Measurements from ENCODE around the gene KIAA0753. TPM values are rescaled to one million over a fixed set of nuclear protein-coding genes. Genes with fewer than 3 reads are reported as not detected.

The KIAA0753 gene
- total RNA-seq, 1 donor from 2014 or later: 33.7 TPM

DNA sequence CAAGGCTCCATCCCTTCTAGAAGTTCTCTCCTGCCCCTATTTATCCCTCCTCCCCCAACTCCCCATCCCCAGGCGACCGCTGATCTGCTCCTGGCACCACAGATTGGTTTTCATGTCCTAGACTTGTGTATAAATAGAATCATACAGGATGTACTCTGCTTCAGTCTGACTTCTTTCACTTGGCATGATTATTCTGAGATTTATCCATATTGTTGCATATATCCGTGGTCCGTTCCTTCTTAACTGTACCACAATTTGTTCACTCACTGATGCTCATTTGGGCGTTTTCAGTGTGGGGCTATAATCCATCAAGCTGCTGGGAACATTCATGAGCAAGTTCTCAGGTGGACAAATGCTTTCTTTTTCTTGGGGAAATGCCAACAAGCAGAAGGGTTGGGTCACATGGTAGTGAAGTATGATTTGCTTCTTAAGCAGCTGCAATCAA, 108.0 kb downstream of the KIAA0753 start:
- H3K27me3 Mint-ChIP-seq: peaks cover 6% of the 10 kb centered on the region
- no peak overlapping the region for H3K4me3 Mint-ChIP-seq
- H3K27ac Mint-ChIP-seq: no peak overlapping the region
- no peak for DNase-seq (ENCODE audit: extremely low spot score, unreplicated experiment)
- no peaks in the 10 kb centered on the region for H3K9me3 Mint-ChIP-seq
- H3K36me3 Mint-ChIP-seq: peaks cover 3% of the 10 kb centered on the region
- H3K4me1 Mint-ChIP-seq (ENCODE audit: unreplicated experiment): no peaks in the 10 kb centered on the region
- TF ChIP-seq, protein P1, sequence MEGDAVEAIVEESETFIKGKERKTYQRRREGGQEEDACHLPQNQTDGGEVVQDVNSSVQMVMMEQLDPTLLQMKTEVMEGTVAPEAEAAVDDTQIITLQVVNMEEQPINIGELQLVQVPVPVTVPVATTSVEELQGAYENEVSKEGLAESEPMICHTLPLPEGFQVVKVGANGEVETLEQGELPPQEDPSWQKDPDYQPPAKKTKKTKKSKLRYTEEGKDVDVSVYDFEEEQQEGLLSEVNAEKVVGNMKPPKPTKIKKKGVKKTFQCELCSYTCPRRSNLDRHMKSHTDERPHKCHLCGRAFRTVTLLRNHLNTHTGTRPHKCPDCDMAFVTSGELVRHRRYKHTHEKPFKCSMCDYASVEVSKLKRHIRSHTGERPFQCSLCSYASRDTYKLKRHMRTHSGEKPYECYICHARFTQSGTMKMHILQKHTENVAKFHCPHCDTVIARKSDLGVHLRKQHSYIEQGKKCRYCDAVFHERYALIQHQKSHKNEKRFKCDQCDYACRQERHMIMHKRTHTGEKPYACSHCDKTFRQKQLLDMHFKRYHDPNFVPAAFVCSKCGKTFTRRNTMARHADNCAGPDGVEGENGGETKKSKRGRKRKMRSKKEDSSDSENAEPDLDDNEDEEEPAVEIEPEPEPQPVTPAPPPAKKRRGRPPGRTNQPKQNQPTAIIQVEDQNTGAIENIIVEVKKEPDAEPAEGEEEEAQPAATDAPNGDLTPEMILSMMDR (conservative IDR thresholded peaks at IDR 0.05): no peak

DNA sequence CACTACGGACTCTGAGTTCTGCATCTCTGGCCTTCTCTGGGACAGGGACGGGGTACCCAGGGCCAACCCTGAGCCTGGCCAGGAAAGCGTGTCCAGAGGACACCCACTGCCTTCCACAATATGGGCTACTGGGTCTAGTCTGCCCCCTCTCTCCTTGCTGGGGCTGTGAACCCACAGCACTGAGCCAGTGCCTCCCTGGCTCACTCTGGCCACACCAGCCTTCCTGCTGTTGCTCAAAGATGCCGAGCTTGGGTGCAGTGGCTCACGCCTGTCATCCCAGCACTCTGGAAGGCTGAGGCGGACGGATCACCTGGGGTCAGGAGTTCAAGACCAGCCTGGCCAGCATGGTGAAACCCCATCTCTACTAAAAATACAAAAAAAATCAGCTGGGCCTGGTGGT, 108.9 kb downstream of the KIAA0753 start:
- no peaks in the 10 kb centered on the region for H3K9me3 Mint-ChIP-seq
- peaks cover 6% of the 10 kb centered on the region for H3K27me3 Mint-ChIP-seq
- TF ChIP-seq, protein P1 (conservative IDR thresholded peaks at IDR 0.05): no peak
- no peak for DNase-seq (ENCODE audit: extremely low spot score, unreplicated experiment)
- H3K4me3 Mint-ChIP-seq: no peak overlapping the region
- peaks cover 3% of the 10 kb centered on the region for H3K36me3 Mint-ChIP-seq
- no peak overlapping the region for H3K27ac Mint-ChIP-seq
- H3K4me1 Mint-ChIP-seq (ENCODE audit: unreplicated experiment): no peaks in the 10 kb centered on the region

DNA sequence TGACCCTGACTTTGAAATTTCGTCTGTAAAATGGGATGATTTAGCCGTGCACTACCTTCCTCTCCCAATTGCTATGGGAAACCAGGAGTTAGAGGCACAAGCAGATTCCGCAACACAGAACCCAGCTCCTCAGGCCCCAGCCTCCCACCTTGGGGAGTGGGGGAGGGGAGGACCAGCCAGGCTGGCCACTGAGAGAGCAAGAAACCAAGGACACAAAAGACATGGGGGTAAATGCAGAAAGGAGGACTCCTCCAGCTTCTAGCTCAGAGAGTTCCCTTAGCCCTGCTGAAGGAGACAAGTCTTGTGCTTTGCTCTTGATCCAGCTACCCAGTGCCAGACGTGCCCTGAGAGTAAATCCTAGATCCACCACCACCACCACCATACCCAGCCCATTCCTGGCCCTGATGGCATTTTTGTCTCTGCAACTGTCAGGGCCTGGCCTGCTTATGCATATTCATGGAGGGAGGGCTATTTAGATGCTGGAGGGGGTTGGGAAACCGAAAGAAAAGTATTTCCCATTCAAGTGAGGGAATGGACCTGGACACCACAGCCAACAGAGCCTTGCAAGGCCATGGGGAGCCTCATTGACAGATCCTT, 110.1 kb downstream of the KIAA0753 start:
- TF ChIP-seq, protein P1 (conservative IDR thresholded peaks at IDR 0.05): no peak
- DNase-seq (ENCODE audit: extremely low spot score, unreplicated experiment): no peak
- Mint-ChIP-seq H3K4me3 (no peak overlapping the region), H3K4me1 (ENCODE audit: unreplicated experiment) (no peaks in the 10 kb centered on the region), H3K27ac (no peak overlapping the region), H3K9me3 (no peaks in the 10 kb centered on the region), H3K36me3 (peaks cover 3% of the 10 kb centered on the region), H3K27me3 (peaks cover 6% of the 10 kb centered on the region)

DNA sequence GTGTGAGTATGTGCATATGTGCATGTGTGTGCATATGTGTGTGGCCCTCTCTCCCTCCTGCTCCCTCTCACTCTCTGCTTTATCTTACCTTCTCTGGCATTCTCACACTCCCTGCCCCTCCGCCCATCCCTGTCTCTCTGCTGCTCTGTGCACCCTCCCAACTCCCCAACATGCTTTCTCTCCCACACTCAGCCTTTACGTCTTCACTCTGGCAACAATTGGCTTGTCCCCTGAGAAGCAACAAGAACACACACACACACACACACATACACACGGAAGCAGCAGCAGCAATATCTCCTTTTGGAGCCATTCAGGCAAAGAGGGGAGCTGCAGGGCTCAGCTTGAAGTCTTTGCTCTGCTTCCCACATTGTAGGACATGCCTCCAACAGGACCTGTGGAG, 112.0 kb downstream of the KIAA0753 start:
- H3K27me3 Mint-ChIP-seq: peaks cover 6% of the 10 kb centered on the region
- H3K27ac Mint-ChIP-seq: no peak overlapping the region
- no peak for DNase-seq (ENCODE audit: extremely low spot score, unreplicated experiment)
- no peaks in the 10 kb centered on the region for H3K4me1 Mint-ChIP-seq (ENCODE audit: unreplicated experiment)
- TF ChIP-seq, protein P1 (conservative IDR thresholded peaks at IDR 0.05): no peak
- H3K9me3 Mint-ChIP-seq: no peaks in the 10 kb centered on the region
- H3K4me3 Mint-ChIP-seq: no peak overlapping the region
- peaks cover 3% of the 10 kb centered on the region for H3K36me3 Mint-ChIP-seq

Small RNAs within 50 kb of the gene (microRNA-seq; reads per million reads assigned to microRNA genes)
- gene MIR4520-1: not detected
- not detected for gene MIR4520-2

Other genes with a start within 250 kb of the KIAA0753 start
- not detected in 2 replicates for gene AIPL1, start 205.6 kb downstream of the KIAA0753 start, total RNA-seq (ENCODE audit: low replicate concordance)
- 7.6 and 45.1 TPM in 2 replicates for gene PIMREG, start 196.3 kb downstream of the KIAA0753 start, total RNA-seq (ENCODE audit: low replicate concordance)
- 4.3 and 7.7 TPM in 2 replicates for gene PITPNM3, start 84.2 kb downstream of the KIAA0753 start, total RNA-seq (ENCODE audit: low replicate concordance)
- 83.2 and 90.6 TPM in 2 replicates for gene TXNDC17, start 349 bp upstream of the KIAA0753 start, total RNA-seq (ENCODE audit: low replicate concordance)
- 17.6 and 25.3 TPM in 2 replicates for gene MED31, start 10.9 kb upstream of the KIAA0753 start, total RNA-seq (ENCODE audit: low replicate concordance)
- 3.9 and 4.3 TPM in 2 replicates for gene C17orf100, start 11.1 kb upstream of the KIAA0753 start, total RNA-seq (ENCODE audit: low replicate concordance)
- 2.2 and 2.9 TPM in 2 replicates for gene SLC13A5, start 72.7 kb upstream of the KIAA0753 start, total RNA-seq (ENCODE audit: low replicate concordance)
- 2.1 and 7.8 TPM in 2 replicates for gene XAF1, start 115.3 kb upstream of the KIAA0753 start, total RNA-seq (ENCODE audit: low replicate concordance)
- 0.26 TPM in 1 of 2 replicates, not detected in the other for gene FBXO39, start 135.5 kb upstream of the KIAA0753 start, total RNA-seq (ENCODE audit: low replicate concordance)
- gene TEKT1, start 191.0 kb upstream of the KIAA0753 start, total RNA-seq (ENCODE audit: low replicate concordance): 0.24 and 1.6 TPM in 2 replicates